Lower leg skin (tissue), 3 donors: ENCODE results near the gene AGT.

Experiments used
- CTCF ChIP-seq, 3 donors: fragments of 450-650 bp; IDR thresholded peaks; one replicate each; pipeline ENCODE4 v1.5.1; 2016; ENCODE audit warnings: antibody characterized with exemption in 3 of 3, mild to moderate bottlenecking in 3 of 3, moderate library complexity in 2 of 3
- POLR2A ChIP-seq, 2 donors: fragments of 450-650 bp; IDR thresholded peaks; one replicate each; pipeline ENCODE4 v1.6.1; 2016 to 2017; ENCODE audit warnings: antibody characterized with exemption in 2 of 2, mild to moderate bottlenecking in 1 of 2, moderate library complexity in 1 of 2

- no peak for TF ChIP-seq CTCF (IDR thresholded peaks at IDR 0.05)
- no peak for TF ChIP-seq POLR2A (IDR thresholded peaks at IDR 0.05)
Measured at GRCh38 chr1:230749150-230749549, 35.2 kb upstream of the AGT start.
